Neural cell (in vitro differentiated cells): Measurements from ENCODE around the gene MYL12B. TPM values are rescaled to one million over a fixed set of nuclear protein-coding genes. Genes with fewer than 3 reads are reported as not detected.
A peak's percentile ranks its signal among the peaks of the same experiment; 100 is the strongest.

Experiments
- H2AFZ ChIP-seq: fragments of 200-600, 300-800 bp; sonication (generic), shearing (Covaris generic); 2 replicates; pipeline ENCODE4 v1.6.0; 2014; ENCODE audit warnings: low read depth, mild to moderate bottlenecking, antibody characterized with exemption, low read length, moderate library complexity
- H3F3A ChIP-seq: fragments of 200-600 bp; shearing (Covaris generic); 2 replicates; pipeline ENCODE4 v1.6.1; 2016; ENCODE audit warnings: mild to moderate bottlenecking, moderate library complexity, mixed read lengths, antibody characterized with exemption, low read length; ENCODE audit not compliant: insufficient read depth, poor library complexity, severe bottlenecking
- H3K27ac ChIP-seq: fragments of 200-600, 300-800 bp; sonication (generic), shearing (Covaris generic); 2 replicates; pipeline ENCODE4 v1.5.1; 2014; ENCODE audit warnings: mild to moderate bottlenecking, low read length, moderate library complexity
- H3K27me3 ChIP-seq: fragments of 300-800, 200-600 bp; sonication (generic), shearing (Covaris generic); 2 replicates; pipeline ENCODE4 v1.6.0; 2014; ENCODE audit warnings: mild to moderate bottlenecking, low read depth, low read length, moderate library complexity; ENCODE audit not compliant: insufficient read depth
- H3K36me3 ChIP-seq: fragments of 300-800, 200-600 bp; sonication (generic), shearing (Covaris generic); 2 replicates; pipeline ENCODE4 v1.5.1; 2014; ENCODE audit warnings: mild to moderate bottlenecking, antibody characterized with exemption, low read length, moderate library complexity; ENCODE audit not compliant: insufficient read depth
- H3K4me2 ChIP-seq: fragments of 300-800, 200-600 bp; sonication (generic), shearing (Covaris generic); 2 replicates; pipeline ENCODE4 v1.6.0; 2014; ENCODE audit warnings: mild to moderate bottlenecking, low read length
- H3K4me3 ChIP-seq: fragments of 300-800, 200-600 bp; sonication (generic), shearing (Covaris generic); 2 replicates; pipeline ENCODE4 v1.5.1; 2014; ENCODE audit warnings: mild to moderate bottlenecking, low read length, moderate library complexity
- H3K79me2 ChIP-seq: fragments of 200-600 bp; shearing (Covaris generic); replicated peaks from 2 replicates; pipeline ENCODE4 v1.6.0; 2014; ENCODE audit warnings: mild to moderate bottlenecking, low read length, moderate library complexity; ENCODE audit not compliant: insufficient read depth
- H3K9ac ChIP-seq: fragments of 300-800, 200-600 bp; sonication (generic), shearing (Covaris generic); 2 replicates; pipeline ENCODE4 v1.6.1; 2016; ENCODE audit warnings: mild to moderate bottlenecking, low read length, mixed read lengths
- H3K9me2 ChIP-seq: fragments of 200-600 bp; shearing (Covaris generic); 2 replicates; pipeline ENCODE4 v1.6.1; 2016; ENCODE audit warnings: mild to moderate bottlenecking, low read length, mixed read lengths; ENCODE audit not compliant: insufficient read depth
- H3K9me3 ChIP-seq: fragments of 200-600, 300-800 bp; sonication (generic), shearing (Covaris generic); 2 replicates; pipeline ENCODE4 v1.6.1; 2016; ENCODE audit warnings: mild to moderate bottlenecking, mixed run types, low read length, moderate library complexity, mixed read lengths
- H4K20me1 ChIP-seq: fragments of 200-600 bp; shearing (Covaris generic); 2 replicates; pipeline ENCODE4 v1.6.1; 2016; ENCODE audit warnings: mild to moderate bottlenecking, mixed run types; ENCODE audit not compliant: insufficient read depth
- EP300 ChIP-seq: fragments of 450-650 bp; conservative IDR thresholded peaks from 2 replicates; pipeline ENCODE4 v1.6.1; 2014; ENCODE audit warnings: antibody characterized with exemption, mild to moderate bottlenecking, moderate library complexity; ENCODE audit not compliant: poor library complexity, severe bottlenecking
- EZH2 ChIP-seq: fragments of 200-600, 300-800 bp; shearing (Covaris generic), sonication (generic); IDR thresholded peaks from 2 replicates; pipeline ENCODE4 v1.6.1; 2014; ENCODE audit warnings: antibody characterized with exemption, low read length, borderline replicate concordance, mild to moderate bottlenecking; ENCODE audit not compliant: insufficient read depth, poor library complexity, severe bottlenecking
- MXI1 ChIP-seq: fragments of 450-650 bp; conservative IDR thresholded peaks from 2 replicates; pipeline ENCODE4 v1.6.1; 2014; ENCODE audit warnings: antibody characterized with exemption, mild to moderate bottlenecking; ENCODE audit not compliant: poor library complexity, severe bottlenecking
- POLR2AphosphoS5 ChIP-seq: IDR thresholded peaks from 2 replicates; pipeline ENCODE4 v1.6.1; 2012
- RAD21 ChIP-seq: fragments of 450-650 bp; conservative IDR thresholded peaks from 2 replicates; pipeline ENCODE4 v1.6.1; 2014; ENCODE audit warnings: antibody characterized with exemption, mild to moderate bottlenecking, moderate library complexity
- REST ChIP-seq: IDR thresholded peaks from 2 replicates; pipeline ENCODE4 v1.6.1; 2012; ENCODE audit warnings: borderline replicate concordance
- SMC3 ChIP-seq: fragments of 450-650 bp; conservative IDR thresholded peaks from 2 replicates; pipeline ENCODE4 v1.6.1; 2014; ENCODE audit warnings: antibody characterized with exemption, mild to moderate bottlenecking, moderate library complexity; ENCODE audit not compliant: poor library complexity
- TAF1 ChIP-seq: IDR thresholded peaks from 2 replicates; pipeline ENCODE4 v1.6.1; 2012; ENCODE audit warnings: low read depth
- polyA plus RNA-seq: library from polyadenylated mRNA; depleted of rRNA; stranded (reverse); fragments of >200 nt; gene quantifications from 2 replicates; pipeline ENCODE4 v1.2.3, GENCODE V29; 2014
- TF ChIP-seq, protein P1 (sequence below): fragments of 450-650 bp; IDR thresholded peaks from 2 replicates; pipeline ENCODE4 v1.5.1; 2014; ENCODE audit warnings: antibody characterized with exemption, mild to moderate bottlenecking, moderate library complexity; ENCODE audit not compliant: poor library complexity, severe bottlenecking

MYL12B gene
- polyA plus RNA-seq, 1 donor from 2014 or later = 384 TPM

DNA sequence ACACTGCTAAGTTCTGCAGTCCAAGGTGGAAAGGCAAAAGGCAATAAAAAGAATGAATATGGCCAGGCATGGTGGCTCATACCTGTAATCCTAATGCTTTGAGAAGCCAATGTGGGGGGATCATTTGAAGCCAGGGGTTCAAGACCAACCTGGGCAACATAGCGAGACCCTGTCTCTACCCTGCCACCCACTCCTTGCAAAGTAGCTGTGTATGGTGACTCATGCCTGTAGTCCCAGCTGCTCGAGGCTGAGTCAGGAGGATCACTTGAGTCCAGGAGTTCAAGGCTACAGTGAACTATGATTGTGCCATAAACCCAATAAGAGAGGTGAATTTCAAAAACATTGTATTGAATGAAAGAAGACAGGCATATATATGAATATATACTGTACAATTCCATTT lies 2.4 kb downstream of the MYL12B start:
- H3K4me3 ChIP-seq = peak overlapping the region; percentile 23
- TF ChIP-seq, protein P1, sequence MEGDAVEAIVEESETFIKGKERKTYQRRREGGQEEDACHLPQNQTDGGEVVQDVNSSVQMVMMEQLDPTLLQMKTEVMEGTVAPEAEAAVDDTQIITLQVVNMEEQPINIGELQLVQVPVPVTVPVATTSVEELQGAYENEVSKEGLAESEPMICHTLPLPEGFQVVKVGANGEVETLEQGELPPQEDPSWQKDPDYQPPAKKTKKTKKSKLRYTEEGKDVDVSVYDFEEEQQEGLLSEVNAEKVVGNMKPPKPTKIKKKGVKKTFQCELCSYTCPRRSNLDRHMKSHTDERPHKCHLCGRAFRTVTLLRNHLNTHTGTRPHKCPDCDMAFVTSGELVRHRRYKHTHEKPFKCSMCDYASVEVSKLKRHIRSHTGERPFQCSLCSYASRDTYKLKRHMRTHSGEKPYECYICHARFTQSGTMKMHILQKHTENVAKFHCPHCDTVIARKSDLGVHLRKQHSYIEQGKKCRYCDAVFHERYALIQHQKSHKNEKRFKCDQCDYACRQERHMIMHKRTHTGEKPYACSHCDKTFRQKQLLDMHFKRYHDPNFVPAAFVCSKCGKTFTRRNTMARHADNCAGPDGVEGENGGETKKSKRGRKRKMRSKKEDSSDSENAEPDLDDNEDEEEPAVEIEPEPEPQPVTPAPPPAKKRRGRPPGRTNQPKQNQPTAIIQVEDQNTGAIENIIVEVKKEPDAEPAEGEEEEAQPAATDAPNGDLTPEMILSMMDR = no peak
- TF ChIP-seq RAD21 (no peak), MXI1 (no peak), EZH2 (no peak), SMC3 (no peak), POLR2AphosphoS5 (no peak), EP300 (no peak), TAF1 (no peak), REST (no peak)
- no peak overlapping the region for H3K4me2 ChIP-seq
- no peaks in the 10 kb centered on the region for H3K9me2 ChIP-seq
- H3K79me2 ChIP-seq = peaks cover 69% of the 10 kb centered on the region
- H3K27me3 ChIP-seq = no peaks in the 10 kb centered on the region
- no peak overlapping the region for H3K27ac ChIP-seq
- H3K9ac ChIP-seq = no peak overlapping the region
- no peaks in the 10 kb centered on the region for H3K36me3 ChIP-seq
- H2AFZ ChIP-seq = no peak overlapping the region
- peaks cover 4% of the 10 kb centered on the region for H4K20me1 ChIP-seq
- no peaks in the 10 kb centered on the region for H3K9me3 ChIP-seq
- H3F3A ChIP-seq = no peaks in the 10 kb centered on the region

- no peaks in the 10 kb centered on the region for H3F3A ChIP-seq
- H3K9me3 ChIP-seq = no peaks in the 10 kb centered on the region
- no peaks in the 10 kb centered on the region for H3K27me3 ChIP-seq
- no peaks in the 10 kb centered on the region for H3K36me3 ChIP-seq
- no peak overlapping the region for H3K4me2 ChIP-seq
- H3K27ac ChIP-seq = no peak overlapping the region
- peaks cover 79% of the 10 kb centered on the region for H3K79me2 ChIP-seq
- TF ChIP-seq EP300 (no peak), TAF1 (no peak), EZH2 (no peak)
- peaks cover 4% of the 10 kb centered on the region for H4K20me1 ChIP-seq
- no peaks in the 10 kb centered on the region for H3K9me2 ChIP-seq
- no peak overlapping the region for H2AFZ ChIP-seq
- H3K4me3 ChIP-seq = no peak overlapping the region
- H3K9ac ChIP-seq = no peak overlapping the region
Observed at GRCh38 chr18:3265564-3266033, 3.7 kb downstream of the MYL12B start.
